HG03064 (cell line): ENCODE results near the gene TTLL5.

Source experiments
- ATAC-seq: cut with Tn5 transposase; IDR thresholded peaks from one replicate; pipeline ENCODE4 v1.9.1; 2021; ENCODE audit warnings: low read depth; ENCODE audit not compliant: unreplicated experiment

Gene TTLL5

GRCh38 chr14:75660630-75661498 is at the start of gene TTLL5, which contains the start of gene ERG28:
TSS of gene TTLL5 (plus strand) at chr14:75661246. CDS start at chr14:75663150, 1,904 bp downstream.
TSS of gene ERG28 (minus strand) at chr14:75660876. CDS start at chr14:75657502, 3,374 bp downstream.
- peak; percentile 98 for ATAC-seq

- no peak for ATAC-seq
Measured at GRCh38 chr14:75612157-75612556, 48.9 kb upstream of the TTLL5 start.

DNA sequence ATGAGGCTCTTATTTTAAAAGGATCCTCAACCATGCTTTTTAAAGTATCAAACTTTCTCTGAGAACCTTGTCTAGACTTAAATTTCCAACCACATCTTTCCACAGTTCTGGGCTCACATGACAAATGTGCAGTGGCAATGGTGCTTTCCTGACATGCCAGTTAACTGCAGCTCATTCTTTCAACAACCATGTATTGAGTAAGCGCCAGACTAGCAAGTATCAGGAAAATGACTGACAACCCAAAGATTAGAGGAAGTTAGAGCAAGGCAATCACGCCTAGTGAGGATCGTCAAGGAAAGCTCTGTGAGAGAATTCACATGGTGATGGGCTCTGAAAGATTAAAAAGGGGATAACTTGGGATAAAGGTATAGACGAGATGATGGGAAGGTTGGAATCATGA is 46.9 kb upstream of the TTLL5 start:
- no peak for ATAC-seq

GRCh38 chr14:75615200-75615599 is 45.8 kb upstream of the TTLL5 start:
- ATAC-seq: no peak

DNA sequence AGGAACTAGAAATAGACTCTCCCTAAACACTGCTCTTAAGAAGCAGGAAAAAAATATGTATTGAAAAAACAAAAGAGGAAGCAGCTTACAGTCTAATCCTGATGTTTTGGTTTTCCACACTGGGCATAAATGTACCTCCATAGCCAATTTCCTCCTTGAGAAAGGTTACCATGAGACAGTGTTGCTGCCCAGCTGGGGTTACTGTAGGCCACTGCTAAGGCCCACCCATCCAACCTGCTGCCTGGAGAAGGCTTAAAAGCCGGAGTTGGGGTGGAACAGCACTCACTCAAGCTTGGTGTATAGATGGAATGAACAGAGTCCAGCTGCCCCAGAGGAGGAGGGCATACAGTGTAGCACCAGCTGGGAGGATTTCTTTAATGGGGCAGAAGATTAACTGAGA is 41.5 kb upstream of the TTLL5 start:
- ATAC-seq: no peak

DNA sequence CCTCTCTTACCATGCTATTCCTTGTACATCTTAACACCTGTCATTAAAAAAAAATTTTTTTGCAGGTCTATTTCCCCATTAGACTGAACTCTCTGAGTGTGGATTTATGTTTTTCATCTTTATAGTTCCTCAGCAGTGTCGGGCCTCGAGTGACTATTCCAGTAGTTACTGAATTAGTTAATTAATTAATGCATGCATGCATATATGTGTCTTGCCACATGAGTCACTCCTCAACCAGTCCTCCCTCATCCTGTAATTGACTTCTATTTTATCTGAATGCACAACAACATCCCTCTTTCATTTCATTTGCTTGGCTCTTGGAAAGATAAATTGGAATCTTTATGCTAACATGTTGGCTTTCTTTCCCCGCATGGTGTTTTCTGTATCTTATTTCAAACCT is 36.0 kb upstream of the TTLL5 start:
- ATAC-seq: no peak

DNA sequence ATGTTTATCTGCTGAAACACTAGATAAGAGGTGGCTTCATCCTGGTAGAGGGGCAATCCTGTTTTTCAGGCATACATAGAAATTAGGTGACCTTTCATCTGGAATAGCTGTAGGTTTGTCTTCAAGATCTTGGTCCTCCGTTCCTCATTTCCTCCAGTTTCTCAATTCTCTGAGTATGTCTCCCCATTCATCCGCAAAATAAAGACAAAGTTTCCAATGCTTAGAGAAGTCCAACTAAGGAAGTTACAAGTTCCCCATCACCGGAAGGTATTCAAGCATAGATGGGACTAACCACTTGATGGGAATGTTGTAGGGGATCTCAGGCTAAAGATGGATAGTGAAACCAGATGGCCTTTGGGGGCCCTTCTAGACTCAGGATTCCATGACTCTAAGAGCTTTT is 34.6 kb upstream of the TTLL5 start:
- no peak for ATAC-seq

DNA sequence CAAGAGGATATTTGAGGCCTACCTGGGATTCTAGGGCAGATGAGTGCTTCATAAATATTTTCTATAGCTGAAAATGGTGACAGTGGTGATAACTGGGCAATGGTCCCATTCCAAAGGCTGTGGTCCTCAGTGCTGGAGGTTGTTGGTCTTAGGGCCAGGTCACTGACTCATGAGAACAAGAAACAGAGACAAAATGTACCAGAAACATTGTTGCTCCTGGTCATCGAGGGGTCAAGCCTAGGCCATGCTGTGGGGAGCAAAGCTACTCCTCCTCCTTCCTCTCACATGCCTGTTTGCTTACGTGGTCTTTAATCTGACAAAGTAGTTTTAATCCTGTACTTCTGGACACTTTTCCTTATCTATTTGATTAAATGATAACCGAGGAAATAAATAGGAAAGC is 34.2 kb upstream of the TTLL5 start:
- no peak for ATAC-seq

- ATAC-seq: no peak
Measured at GRCh38 chr14:75627406-75627805, 33.6 kb upstream of the TTLL5 start.

GRCh38 chr14:75628816-75629215 is 32.2 kb upstream of the TTLL5 start:
- ATAC-seq: no peak

DNA sequence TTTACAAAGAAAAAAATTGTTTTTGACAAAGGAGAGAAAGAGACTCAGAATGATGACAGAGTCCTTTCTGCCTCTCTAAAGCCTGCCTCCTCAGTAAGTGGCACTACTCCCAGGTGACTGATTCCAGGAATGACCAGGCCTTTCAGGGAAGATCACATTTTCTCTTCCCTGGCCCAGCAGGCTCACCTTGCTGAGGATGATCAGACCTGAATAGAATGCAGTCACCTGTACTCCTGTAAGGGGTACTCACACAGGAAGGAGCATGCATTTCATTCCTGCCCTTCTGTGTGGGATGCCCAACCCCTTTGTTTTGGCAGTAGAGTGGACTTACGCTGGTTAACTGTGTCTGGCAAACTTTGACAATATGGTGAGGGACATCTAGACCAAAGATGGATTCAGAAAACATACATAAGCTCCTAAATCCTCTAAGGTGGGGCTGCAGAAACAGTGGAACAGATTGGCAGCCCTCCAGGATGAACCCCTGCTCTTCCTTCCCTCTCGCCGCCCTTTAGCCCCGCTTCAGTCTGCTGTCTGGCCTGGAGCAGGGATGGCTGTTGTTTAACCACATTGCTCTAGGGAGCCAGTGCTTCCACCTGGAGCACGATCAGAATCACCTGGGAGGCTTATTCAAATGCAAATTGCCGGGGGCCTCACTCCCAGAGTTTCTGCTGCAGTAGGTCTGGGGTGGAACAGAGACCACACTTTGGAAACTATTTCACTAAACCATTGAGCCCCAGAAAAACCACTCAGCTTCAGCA is 30.2 kb upstream of the TTLL5 start:
- ATAC-seq: no peak

DNA sequence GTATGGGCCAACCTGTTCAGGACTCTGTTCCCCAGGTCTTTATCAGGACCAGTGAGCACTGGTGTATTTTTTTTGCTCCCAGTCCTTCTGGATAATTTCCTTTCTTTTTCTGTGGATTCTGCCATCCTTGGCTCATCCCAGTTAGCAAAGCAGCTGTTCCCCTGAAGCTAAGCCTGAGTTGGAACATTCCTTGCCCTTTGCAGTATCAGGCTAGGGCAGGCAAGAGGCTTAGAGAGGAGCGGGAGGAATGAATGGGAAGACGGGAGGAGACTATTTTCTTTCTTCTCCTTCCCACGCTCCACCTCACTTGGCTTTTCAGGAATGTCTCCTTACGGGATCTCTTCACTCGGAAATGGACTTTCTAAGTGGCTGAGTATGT is 29.6 kb upstream of the TTLL5 start:
- ATAC-seq: no peak

- ATAC-seq: no peak
Measured at GRCh38 chr14:75634848-75635247, 26.2 kb upstream of the TTLL5 start.

DNA sequence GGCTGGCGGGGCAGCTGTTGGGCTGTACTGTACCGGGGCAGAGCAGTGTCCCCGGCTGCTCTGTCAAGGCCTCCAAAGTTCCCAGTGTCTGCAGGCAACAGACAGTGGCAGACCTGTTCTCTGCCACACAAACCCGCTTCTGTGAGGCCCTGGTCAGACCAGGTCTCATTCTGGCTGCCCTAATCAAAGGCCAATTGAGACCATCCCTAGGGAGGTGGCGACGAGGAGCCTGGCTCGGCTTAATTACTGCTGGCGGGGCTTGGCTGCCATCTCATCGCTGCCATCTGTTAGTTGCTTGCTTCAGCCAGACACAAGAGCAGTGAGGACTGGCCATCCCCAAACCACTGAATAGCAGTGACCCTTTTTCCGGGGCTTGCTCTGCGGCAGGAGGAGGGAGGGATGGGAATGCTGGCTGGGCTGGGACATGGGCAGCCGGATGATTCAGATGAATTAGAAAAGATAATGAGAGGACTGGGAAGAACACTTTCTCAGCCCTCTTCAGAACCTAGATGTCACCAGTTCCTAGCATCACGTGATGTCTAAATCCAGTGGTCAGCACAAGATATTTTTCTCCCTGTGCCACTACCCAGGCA is 24.9 kb upstream of the TTLL5 start:
- no peak for ATAC-seq

- no peak for ATAC-seq
Measured at GRCh38 chr14:75640876-75641275, 20.2 kb upstream of the TTLL5 start.

GRCh38 chr14:75643985-75644384 is 17.1 kb upstream of the TTLL5 start:
- ATAC-seq: no peak

DNA sequence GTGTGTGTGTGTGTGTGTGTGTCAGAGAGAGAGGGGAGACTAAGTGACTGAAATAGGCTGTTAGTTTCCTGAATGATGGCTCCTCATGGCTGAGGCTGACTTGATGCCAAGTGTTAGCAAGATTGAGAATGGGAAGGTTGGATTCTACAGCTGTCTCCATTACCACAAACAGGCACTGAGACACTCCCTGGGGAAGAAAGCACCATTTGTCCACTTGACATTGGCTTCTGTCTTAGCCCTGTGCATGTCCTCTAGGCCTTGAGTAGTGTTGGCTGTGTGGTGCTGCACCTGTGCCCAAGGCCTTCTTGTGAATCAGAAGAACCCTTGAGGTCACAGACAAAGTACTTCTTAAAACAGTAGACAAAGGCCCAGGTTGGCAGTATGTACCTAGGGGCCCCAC is 16.0 kb upstream of the TTLL5 start:
- no peak for ATAC-seq

DNA sequence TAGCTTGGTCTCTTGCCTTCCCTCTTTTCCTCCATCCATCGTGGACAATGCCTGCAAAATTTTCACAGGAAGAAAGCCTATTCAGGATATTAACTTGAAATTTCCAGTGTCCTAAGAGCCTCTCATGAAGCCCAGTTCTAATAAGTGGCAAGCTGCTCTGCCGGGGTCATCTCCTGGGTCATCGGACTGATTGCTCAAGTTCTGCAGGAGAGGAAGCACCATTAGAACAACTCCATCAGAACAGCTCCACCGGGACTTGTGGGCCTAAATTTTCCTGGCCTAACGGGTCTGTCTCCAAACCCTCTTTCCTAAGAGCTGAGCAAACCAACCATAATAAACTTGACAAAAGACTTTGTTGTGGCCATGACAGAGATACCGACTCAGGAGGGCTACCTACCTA is 14.3 kb upstream of the TTLL5 start:
- no peak for ATAC-seq

GRCh38 chr14:75647640-75648039 is 13.4 kb upstream of the TTLL5 start:
- ATAC-seq: no peak

DNA sequence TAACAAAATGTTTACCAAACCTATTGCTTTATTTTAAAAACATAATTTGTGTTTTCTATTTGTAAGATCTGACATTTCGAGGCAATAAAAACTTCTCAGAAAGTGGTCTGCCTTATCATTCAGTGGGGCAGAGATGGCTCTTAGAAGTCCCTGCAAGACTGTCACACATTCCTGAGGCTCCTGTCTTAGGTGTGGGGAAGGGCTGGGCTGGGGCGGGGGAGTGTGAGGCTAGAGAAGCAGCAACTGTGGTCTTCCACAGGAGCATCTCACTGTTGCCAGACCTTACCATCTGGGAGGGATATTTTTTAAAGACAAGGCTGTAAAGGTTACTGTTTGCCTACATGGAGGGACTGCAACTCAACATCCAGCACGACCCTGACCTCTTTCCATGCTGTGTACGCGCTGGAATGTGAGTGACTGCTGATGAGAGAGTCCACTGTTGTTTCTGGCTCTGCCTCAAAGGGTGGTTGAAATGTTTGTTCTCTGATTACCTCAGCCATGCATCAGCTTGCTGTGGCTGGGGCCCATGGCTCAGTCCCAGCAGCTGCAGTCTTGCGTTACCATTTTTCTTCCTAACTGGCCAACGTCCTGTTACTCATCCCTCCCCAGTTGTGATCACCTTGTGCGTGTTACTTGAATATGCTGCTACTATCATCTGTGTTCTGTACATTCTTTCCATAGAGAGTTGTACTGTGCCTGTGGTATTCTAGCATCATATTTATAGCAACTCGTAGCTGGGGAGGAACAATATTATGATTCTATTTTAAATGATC is 12.8 kb upstream of the TTLL5 start:
- no peak for ATAC-seq

- ATAC-seq: no peak
Measured at GRCh38 chr14:75649337-75649736, 11.7 kb upstream of the TTLL5 start.
